ENCODE data around the gene DNAJC11. TPM values are rescaled to one million over a fixed set of nuclear protein-coding genes. Genes with fewer than 3 reads are reported as not detected.

The DNAJC11 gene
- total RNA-seq, 1 donor from 2014 or later = 47.6 TPM

GRCh38 chr1:6588128-6588892 lies 113.3 kb downstream of the DNAJC11 start:
- TF ChIP-seq CTCF (IDR thresholded peaks at IDR 0.05) = no peak
- TF ChIP-seq EZH2phosphoT487 (IDR thresholded peaks at IDR 0.05) = no peak
- TF ChIP-seq EZH2 (IDR thresholded peaks at IDR 0.05) = no peak
- Histone ChIP-seq H3K27ac (no peak overlapping the region), H3K9ac (no peak overlapping the region), H3K36me3 (no peaks in the 10 kb centered on the region), H3F3A (ENCODE audit: low read depth) (peaks cover 2% of the 10 kb centered on the region), H3K4me3 (no peak overlapping the region), H3K27me3 (no peaks in the 10 kb centered on the region), H3K9me3 (ENCODE audit: low read depth) (no peaks in the 10 kb centered on the region), H3K4me1 (no peaks in the 10 kb centered on the region), H4K20me1 (ENCODE audit: low read depth) (peaks cover 10% of the 10 kb centered on the region), H3K79me2 (ENCODE audit: low read depth) (no peaks in the 10 kb centered on the region), H2AFZ (replicated peaks) (no peak overlapping the region), H3K4me2 (no peak overlapping the region)
- Mint-ChIP-seq H3K36me3 (peaks cover 4% of the 10 kb centered on the region), H3K27ac (no peak overlapping the region), H3K27me3 (ENCODE audit: insufficient read depth, low read depth) (peaks cover 4% of the 10 kb centered on the region), H3K9me3 (no peaks in the 10 kb centered on the region), H3K4me3 (no peak overlapping the region), H3K4me1 (no peaks in the 10 kb centered on the region)
- DNase-seq (ENCODE audit: low spot score) = no peak

GRCh38 chr1:6587261-6588005 lies 114.2 kb downstream of the DNAJC11 start:
- Histone ChIP-seq H3K4me1 (no peaks in the 10 kb centered on the region), H4K20me1 (ENCODE audit: low read depth) (peaks cover 10% of the 10 kb centered on the region), H3K4me3 (no peak overlapping the region), H3K79me2 (ENCODE audit: low read depth) (peaks cover under 1% of the 10 kb centered on the region), H3F3A (ENCODE audit: low read depth) (peaks cover 2% of the 10 kb centered on the region), H3K27me3 (no peaks in the 10 kb centered on the region), H3K36me3 (no peaks in the 10 kb centered on the region), H3K4me2 (no peak overlapping the region), H3K9ac (no peak overlapping the region), H3K9me3 (ENCODE audit: low read depth) (no peaks in the 10 kb centered on the region), H3K27ac (no peak overlapping the region), H2AFZ (replicated peaks) (no peak overlapping the region)
- Mint-ChIP-seq H3K27me3 (ENCODE audit: insufficient read depth, low read depth) (peaks cover 4% of the 10 kb centered on the region), H3K4me3 (no peak overlapping the region), H3K27ac (no peak overlapping the region), H3K4me1 (no peaks in the 10 kb centered on the region), H3K9me3 (no peaks in the 10 kb centered on the region), H3K36me3 (peaks cover 4% of the 10 kb centered on the region)
- TF ChIP-seq EZH2 (IDR thresholded peaks at IDR 0.05) = no peak
- no peak for TF ChIP-seq EZH2phosphoT487 (IDR thresholded peaks at IDR 0.05)
- no peak for TF ChIP-seq CTCF (IDR thresholded peaks at IDR 0.05)
- no peak for DNase-seq (ENCODE audit: low spot score)

GRCh38 chr1:6586404-6586816 lies 115.2 kb downstream of the DNAJC11 start:
- Histone ChIP-seq H3K4me3 (no peak overlapping the region), H3K4me1 (no peaks in the 10 kb centered on the region), H3F3A (ENCODE audit: low read depth) (peaks cover 2% of the 10 kb centered on the region), H3K27me3 (no peaks in the 10 kb centered on the region), H4K20me1 (ENCODE audit: low read depth) (peaks cover 4% of the 10 kb centered on the region), H2AFZ (replicated peaks) (no peak overlapping the region), H3K9me3 (ENCODE audit: low read depth) (no peaks in the 10 kb centered on the region), H3K27ac (no peak overlapping the region), H3K36me3 (no peaks in the 10 kb centered on the region), H3K4me2 (no peak overlapping the region), H3K9ac (no peak overlapping the region), H3K79me2 (ENCODE audit: low read depth) (peaks cover 11% of the 10 kb centered on the region)
- TF ChIP-seq EZH2phosphoT487 (IDR thresholded peaks at IDR 0.05) (no peak), CTCF (IDR thresholded peaks at IDR 0.05) (no peak), EZH2 (IDR thresholded peaks at IDR 0.05) (no peak)
- DNase-seq (ENCODE audit: low spot score) = no peak
- H3K36me3 Mint-ChIP-seq = peaks cover 4% of the 10 kb centered on the region
- H3K27ac Mint-ChIP-seq = no peak overlapping the region
- H3K4me1 Mint-ChIP-seq = peaks cover 5% of the 10 kb centered on the region
- H3K27me3 Mint-ChIP-seq (ENCODE audit: insufficient read depth, low read depth) = peaks cover 4% of the 10 kb centered on the region
- no peak overlapping the region for H3K4me3 Mint-ChIP-seq
- H3K9me3 Mint-ChIP-seq = no peaks in the 10 kb centered on the region

Data from neural progenitor cell (in vitro differentiated cells).